Activated CD8-positive, alpha-beta memory T cell treated with anti-CD3 and anti-CD28 coated beads for 4 hours (primary cell): ENCODE measurements around the gene RELA.
A peak's percentile ranks its signal among the peaks of the same experiment; 100 is the strongest.
"Not testable (repeated sequence)": the region's sequence is repeated elsewhere in the genome, so short reads cannot be mapped to it uniquely, and the experiment has no call there.

Source experiments
- DNase-seq, 2 donors: peaks; one replicate each; pipeline ENCODE4 v3.0.0-alpha.2; 2020; ENCODE audit warnings: low read depth in 2 of 2

RELA gene

DNA sequence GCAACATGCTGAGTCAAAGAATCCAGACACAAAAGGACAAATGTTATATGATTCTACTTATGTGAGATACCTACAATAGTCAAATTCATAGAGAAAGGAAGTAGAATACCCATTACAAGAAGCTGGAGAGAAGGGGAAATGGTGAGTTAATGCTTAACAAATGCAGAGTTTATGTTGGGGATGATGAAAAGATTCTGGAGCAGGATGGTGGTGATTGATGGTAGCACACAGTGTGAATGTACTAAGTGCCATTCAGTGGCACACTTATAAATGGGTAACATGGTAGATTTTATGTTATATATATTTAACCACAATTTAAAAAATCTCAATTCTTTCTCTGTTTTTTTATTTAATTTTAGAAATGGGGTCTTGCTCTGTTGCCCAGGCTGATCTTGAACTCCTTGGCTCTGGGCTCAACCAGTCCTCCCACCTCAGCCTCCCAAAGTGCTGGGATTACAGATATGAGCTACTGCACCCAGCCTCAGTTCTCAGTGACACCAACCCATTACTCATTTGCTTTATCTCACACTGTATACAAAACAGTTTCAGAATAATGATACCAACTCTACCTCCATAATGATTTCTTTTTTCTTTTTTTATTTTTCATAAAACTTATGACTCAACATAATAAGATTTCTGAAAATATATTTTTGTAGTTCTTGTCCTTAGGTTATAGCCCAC, 9.6 kb upstream of the RELA start:
- DNase-seq: no peak

DNA sequence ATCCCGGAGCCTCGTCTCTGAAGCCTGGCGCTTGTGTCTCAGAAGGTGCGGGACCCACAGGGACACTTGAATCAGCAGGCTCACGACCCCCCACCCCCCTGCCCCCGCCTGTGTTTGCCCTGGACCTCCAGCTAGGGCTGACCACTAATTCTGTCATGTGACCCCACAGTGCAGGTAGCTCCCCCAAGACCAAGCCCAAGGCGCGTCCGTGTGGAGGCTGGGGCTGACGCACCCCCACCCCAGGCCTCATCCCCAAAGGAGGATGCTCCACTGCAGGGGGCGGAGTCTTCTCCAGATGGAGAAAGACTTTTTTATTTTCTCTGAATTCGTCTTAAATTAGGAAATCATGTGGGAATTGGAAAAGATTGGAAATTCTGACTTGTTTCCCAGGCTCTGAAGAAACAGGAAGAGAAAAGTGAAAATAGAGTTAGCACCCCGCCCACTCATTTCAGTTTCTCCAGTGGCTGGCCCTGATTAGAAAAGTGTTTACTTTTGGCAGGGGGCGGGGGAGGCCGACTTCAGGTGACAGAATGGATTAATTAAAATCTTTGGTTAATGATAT, 1.0 kb upstream of the RELA start:
- DNase-seq: peak; percentile 25 to 30

GRCh38 chr11:65662247-65662798, 393 bp downstream of the RELA start:
- no peak for DNase-seq

GRCh38 chr11:65661599-65662246, 993 bp downstream of the RELA start:
- DNase-seq: no peak

DNA sequence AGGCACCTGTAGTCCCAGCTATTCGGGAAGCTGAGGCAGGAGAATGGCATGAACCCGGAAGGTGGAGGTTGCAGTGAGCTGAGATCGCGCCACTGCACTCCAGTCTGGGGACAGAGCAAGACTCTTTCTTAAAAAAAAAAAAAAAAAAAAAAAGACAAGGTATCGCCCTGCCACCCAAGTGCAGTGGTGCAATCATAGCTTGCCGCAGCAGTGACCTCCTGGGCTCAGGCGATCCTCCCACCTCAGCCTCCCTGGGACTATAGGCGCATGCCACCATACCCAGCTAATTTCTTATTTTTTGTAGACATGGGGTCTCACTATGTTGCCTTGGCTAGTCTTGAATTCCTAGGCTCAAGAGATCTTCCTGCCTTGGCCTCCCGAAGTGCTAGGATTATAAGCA, 1.8 kb downstream of the RELA start:
- DNase-seq: not testable (repeated sequence)

- no peak for DNase-seq
Measured at GRCh38 chr11:65660038-65660437, 2.7 kb downstream of the RELA start.

DNA sequence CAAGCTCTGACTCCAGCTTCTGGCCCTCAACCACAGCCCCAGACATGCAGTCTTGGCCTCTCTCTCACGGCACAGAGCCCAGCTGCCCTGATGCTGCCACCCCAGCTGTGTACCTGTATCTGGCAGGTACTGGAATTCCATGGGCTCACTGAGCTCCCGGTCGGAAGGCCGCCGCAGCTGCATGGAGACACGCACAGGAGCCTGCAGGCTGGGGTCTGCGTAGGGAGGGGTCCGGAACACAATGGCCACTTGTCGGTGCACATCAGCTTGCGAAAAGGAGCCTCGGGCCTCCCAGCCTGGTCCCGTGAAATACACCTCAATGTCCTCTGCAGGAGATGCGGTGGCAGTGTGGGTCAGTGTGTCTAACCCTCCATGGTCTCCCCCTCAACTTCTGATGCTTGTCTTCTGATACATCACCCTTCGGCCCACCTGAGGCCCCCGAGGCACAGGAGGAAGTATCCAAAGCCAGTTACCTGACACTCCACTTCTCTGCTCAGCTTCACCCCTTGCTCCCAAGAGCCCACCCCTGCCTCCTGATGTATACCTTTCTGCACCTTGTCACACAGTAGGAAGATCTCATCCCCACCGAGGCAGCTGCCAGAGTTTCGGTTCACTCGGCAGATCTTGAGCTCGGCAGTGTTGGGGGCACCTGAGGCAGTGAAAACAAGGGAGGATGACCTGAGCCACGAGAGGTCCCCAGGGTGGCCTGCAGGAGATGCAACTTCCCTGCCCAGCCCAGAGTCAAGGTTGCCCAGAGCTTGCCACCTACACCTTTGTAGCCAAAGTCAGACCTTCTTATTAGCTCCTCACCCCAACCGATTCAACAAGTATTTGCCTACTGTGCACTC, 4.3 kb downstream of the RELA start:
- no peak for DNase-seq

DNA sequence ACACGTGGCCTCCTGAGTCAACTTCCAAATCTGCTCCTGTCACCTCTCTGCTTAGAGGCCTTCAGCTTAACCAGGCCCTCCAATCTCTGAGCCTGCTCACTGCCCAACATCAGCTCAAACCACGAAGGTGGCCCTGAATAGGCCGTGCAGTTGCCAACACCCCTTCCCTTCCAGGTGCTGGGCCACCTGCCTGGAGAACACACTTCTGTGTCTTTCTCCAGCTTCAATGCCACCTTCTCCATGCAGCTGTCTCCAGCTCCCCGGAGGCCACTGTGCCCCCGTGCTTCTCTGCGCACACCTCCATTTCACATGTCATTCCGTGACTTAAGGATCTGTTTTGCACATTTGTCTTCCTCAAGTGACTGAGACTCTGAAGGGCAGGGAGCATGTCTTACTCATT, 5.3 kb downstream of the RELA start:
- no peak for DNase-seq

DNA sequence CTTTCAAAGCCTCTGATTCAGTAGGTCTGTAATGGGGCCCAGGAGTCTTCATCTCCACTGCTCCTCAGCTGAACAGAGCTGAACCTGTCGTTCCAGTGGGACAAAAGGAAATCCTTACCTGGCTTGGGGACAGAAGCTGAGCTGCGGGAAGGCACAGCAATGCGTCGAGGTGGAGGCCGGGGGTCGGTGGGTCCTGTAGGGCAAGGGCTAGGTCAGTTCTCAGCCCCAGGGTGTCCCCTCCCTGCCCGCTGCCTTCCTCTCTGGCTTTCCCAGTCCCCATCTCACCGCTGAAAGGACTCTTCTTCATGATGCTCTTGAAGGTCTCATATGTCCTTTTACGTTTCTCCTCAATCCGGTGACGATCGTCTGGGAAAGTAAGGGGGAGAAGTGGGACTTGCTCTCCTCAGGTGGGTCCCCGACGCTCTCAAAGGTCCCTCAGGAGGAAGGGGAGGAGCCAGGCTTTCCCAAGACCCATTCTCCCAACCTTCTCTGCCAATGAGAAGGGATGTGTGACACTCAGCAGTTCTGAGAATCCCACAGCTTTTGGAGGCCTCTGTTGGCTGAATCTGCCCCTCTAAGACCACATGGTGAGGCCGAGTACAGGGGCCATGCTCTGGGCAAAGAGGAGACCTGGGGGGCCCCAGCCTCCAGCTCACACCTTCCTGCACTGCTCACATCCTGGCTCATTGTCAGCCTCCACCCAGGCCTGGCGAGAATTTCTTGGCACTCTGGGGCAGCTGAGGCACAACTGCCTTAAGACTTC, 7.0 kb downstream of the RELA start:
- no peak for DNase-seq

GRCh38 chr11:65654375-65655349, 8.1 kb downstream of the RELA start:
- DNase-seq: no peak

DNA sequence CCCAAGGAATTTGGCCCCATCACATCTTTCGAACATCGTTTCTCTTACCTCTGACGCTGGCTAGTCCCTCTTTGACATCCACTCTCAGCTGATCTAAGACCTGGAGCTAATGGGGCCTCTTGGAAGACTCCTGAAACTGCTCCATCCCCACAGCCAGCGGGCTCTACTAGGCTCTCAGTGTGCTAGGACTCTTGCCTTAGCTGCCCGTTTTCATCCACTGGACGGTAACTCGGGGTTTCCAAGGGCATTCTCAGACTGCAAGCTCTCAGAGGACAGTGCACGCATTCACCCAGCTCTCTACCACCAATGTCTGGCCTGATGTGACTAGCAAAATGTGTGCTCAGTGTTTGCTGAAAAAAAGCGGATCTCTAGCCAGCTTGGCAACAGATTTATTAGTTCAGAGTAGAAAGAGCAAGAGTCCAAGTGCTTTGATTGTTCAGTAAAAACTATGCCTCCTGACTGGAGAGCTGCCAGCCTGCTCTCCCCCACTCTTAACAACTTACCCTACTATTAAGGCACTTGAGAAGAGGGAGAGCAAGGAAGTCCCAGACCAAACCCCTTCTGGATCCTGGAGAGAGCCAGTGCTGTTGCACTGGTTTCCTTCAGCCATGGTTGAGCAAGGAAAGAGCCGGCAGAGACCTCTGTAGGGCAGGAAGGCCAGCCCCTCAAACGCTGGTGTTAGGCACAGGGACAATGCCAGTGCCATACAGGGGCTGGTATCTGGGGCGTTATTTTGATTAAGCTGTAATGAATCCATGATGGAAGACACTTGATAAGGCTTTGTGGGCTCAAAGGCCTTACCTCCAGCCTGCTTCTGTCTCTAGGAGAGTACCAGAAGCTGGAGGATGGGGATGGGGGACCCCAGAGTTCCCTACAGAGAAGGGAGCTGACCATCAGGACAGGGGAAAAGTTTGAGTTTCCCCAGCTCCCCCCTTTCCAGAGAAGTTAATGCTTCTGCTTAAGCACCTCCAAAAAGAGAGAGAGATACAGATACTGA, 9.2 kb downstream of the RELA start:
- DNase-seq: no peak

DNA sequence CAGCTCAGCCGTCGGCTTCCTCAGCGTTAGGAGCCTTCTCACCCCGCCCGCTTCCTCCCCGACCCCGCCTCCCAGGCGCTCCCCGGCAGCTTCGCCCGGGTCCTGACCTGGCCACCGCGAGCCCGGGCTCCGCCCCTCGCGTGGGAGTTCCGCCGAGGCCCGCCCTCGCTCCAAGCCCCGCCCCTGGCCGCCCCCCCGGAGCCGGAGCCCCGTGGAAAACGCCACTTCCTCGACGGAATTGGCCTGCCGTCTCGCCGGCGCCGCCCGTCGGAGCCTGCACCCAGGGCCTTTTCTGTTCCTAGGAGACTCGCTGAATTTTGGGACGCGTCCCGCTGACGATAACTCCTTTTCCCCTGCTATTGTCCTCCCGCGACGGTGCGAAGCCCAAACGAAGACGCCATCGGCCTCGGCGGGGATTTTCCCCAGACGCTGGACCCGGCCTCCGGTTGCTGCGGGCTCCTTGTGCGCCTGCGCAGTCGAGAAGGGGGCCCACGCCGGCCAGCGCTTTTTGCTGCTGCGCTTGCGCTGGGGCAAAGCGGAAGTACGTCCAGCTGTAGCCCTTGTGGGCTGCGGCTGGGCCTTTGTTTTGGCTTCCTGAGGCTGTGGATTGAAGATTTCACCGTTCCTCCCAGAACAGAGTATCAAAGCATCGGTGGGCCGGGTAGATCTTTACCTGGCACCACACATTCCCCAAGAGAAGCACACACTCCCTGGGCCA, 10.0 kb downstream of the RELA start:
- DNase-seq: peak; percentile 92 to 97

- no peak for DNase-seq
Measured at GRCh38 chr11:65651589-65652510, 10.9 kb downstream of the RELA start.

DNA sequence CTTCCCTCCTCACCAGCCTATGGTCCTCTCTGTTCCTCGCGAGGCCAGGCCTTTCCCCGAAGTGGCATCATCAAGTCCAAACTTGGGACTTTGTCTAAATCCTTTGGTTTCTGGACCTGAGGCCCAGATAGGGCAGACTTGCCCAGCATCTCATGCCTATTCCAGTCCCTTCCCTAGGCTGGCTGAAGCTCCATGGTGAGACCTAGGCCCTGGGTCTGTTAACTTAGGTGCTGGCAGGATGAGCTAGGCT, 11.5 kb downstream of the RELA start:
- no peak for DNase-seq

- no peak for DNase-seq
Measured at GRCh38 chr11:65650547-65651338, 12.0 kb downstream of the RELA start.

DNA sequence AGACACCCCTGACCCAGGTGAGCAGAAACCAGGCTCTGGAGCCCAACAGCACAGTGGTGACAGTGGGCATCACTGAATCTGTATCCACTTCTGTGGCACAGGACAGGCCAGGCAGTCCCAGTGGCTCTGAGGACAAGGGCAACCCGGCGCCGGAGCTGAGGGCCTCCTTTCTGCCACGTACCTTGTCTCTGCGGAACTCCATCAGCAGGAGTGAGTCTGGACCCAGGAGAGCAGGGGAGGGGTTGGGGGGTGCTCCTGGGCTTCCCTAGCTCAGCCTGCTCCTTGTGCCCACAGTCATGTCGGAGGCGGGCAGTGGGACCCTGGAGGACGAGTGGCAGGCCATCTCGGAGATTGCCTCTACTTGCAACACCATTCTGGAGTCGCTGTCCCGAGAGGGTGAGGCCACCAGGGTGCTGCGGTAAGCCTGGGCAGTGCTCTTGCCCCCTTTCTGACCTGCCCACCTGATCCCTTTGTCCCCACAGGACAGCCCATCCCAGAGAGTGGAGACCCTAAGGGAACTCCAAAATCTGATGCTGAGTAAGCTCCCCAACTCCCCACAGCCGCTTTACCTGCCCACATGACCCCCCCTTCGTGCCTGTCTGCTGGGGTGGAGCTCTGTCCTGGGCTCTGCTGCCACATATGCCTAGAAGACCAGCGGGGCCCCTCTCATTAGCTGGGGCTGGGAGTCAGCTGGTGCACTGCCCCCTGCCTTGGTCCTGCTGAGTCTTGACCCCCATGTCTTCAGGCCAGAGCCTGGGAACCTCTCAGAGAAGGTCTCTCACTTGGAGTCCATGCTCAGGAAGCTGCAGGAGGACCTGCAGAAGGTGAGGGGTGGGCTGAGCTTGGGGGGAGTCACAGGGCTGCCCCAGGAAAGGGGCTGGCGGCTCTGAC, 12.8 kb downstream of the RELA start:
- no peak for DNase-seq
